Coronary artery (tissue), 2 donors: Measurements from ENCODE around the gene INPP4A.

ENCODE experiments used
- DNase-seq: peaks from one replicate; pipeline ENCODE4 v3.0.0-alpha.2; 2017; ENCODE audit warnings: low spot score
- H3K27ac ChIP-seq, 2 donors: fragments of 200-600 bp; sonication (generic); one replicate each; pipeline ENCODE4 v1.5.1; 2016 to 2019
- H3K4me3 ChIP-seq: fragments of 200-600 bp; sonication (generic); 2 replicates; pipeline ENCODE4 v1.5.1; 2016; ENCODE audit warnings: mild to moderate bottlenecking, moderate library complexity
- CTCF ChIP-seq: fragments of 200-600 bp; sonication (generic); IDR thresholded peaks from one replicate; pipeline ENCODE4 v1.5.1; 2019; ENCODE audit warnings: antibody characterized with exemption

The INPP4A gene

GRCh38 chr2:98494699-98495098, 50.0 kb downstream of the INPP4A start:
- TF ChIP-seq CTCF, result no peak
- Histone ChIP-seq H3K4me3 (no peak overlapping the region), H3K27ac (no peak overlapping the region)
- no peak for DNase-seq

GRCh38 chr2:98496750-98497493, 52.3 kb downstream of the INPP4A start:
- no peak for DNase-seq
- no peak for TF ChIP-seq CTCF
- Histone ChIP-seq H3K27ac (no peak overlapping the region), H3K4me3 (no peak overlapping the region)

GRCh38 chr2:98498703-98499440, 54.2 kb downstream of the INPP4A start:
- Histone ChIP-seq H3K4me3 (no peak overlapping the region), H3K27ac (peak overlapping the region in 1 of 2 donors; percentile 43)
- no peak for TF ChIP-seq CTCF
- DNase-seq, result peak; percentile 21

- Histone ChIP-seq H3K4me3 (no peak overlapping the region), H3K27ac (no peak overlapping the region)
- no peak for TF ChIP-seq CTCF
- DNase-seq, result no peak
These were observed 55.9 kb downstream of the INPP4A start for GRCh38 chr2:98500561-98500960.

GRCh38 chr2:98501223-98501622, 56.6 kb downstream of the INPP4A start:
- Histone ChIP-seq H3K27ac (no peak overlapping the region), H3K4me3 (no peak overlapping the region)
- no peak for TF ChIP-seq CTCF
- no peak for DNase-seq

- Histone ChIP-seq H3K27ac (peak overlapping the region in 1 of 2 donors; percentile 30), H3K4me3 (no peak overlapping the region)
- TF ChIP-seq CTCF, result no peak
- peak; percentile 50 for DNase-seq
These were observed 57.2 kb downstream of the INPP4A start for GRCh38 chr2:98501876-98502275.
